Measurements from ENCODE around the gene AEBP1. TPM values are rescaled to one million over a fixed set of nuclear protein-coding genes. Genes with fewer than 3 reads are reported as not detected.
A peak's percentile ranks its signal among the peaks of the same experiment; 100 is the strongest.

AEBP1 gene
- total RNA-seq, 2 donors from 2014 or later = 84.4 to 193 TPM

GRCh38 chr7:44066111-44066460, 38.1 kb upstream of the AEBP1 start:
- no peak overlapping the region for H3K4me3 ChIP-seq
- DNase-seq (ENCODE audit: low spot score) = no peak
- peak overlapping the region; percentile 86 to 89 for H3K27ac ChIP-seq

GRCh38 chr7:44066494-44067063, 37.6 kb upstream of the AEBP1 start:
- TF ChIP-seq, protein P1, sequence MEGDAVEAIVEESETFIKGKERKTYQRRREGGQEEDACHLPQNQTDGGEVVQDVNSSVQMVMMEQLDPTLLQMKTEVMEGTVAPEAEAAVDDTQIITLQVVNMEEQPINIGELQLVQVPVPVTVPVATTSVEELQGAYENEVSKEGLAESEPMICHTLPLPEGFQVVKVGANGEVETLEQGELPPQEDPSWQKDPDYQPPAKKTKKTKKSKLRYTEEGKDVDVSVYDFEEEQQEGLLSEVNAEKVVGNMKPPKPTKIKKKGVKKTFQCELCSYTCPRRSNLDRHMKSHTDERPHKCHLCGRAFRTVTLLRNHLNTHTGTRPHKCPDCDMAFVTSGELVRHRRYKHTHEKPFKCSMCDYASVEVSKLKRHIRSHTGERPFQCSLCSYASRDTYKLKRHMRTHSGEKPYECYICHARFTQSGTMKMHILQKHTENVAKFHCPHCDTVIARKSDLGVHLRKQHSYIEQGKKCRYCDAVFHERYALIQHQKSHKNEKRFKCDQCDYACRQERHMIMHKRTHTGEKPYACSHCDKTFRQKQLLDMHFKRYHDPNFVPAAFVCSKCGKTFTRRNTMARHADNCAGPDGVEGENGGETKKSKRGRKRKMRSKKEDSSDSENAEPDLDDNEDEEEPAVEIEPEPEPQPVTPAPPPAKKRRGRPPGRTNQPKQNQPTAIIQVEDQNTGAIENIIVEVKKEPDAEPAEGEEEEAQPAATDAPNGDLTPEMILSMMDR (IDR thresholded peaks at IDR 0.05) = no peak
- DNase-seq (ENCODE audit: low spot score) = no peak
- Histone ChIP-seq H3K27me3 (no peaks in the 10 kb centered on the region), H3K4me3 (no peak overlapping the region), H3K27ac (peak overlapping the region; percentile 86 to 89), H3K4me1 (peaks cover 0 to 69% of the 10 kb centered on the region in 2 donors), H3K36me3 (peaks cover 10% of the 10 kb centered on the region), H3K9me3 (no peaks in the 10 kb centered on the region)

More at GRCh38 chr7:44066111-44066460, 38.1 kb upstream of the AEBP1 start:
- H3K27me3 ChIP-seq = no peaks in the 10 kb centered on the region
- TF ChIP-seq, protein P1 (IDR thresholded peaks at IDR 0.05) = no peak
- no peaks in the 10 kb centered on the region for H3K9me3 ChIP-seq
- H3K4me1 ChIP-seq = peaks cover 0 to 69% of the 10 kb centered on the region in 2 donors
- H3K36me3 ChIP-seq = peaks cover 15% of the 10 kb centered on the region

DNA sequence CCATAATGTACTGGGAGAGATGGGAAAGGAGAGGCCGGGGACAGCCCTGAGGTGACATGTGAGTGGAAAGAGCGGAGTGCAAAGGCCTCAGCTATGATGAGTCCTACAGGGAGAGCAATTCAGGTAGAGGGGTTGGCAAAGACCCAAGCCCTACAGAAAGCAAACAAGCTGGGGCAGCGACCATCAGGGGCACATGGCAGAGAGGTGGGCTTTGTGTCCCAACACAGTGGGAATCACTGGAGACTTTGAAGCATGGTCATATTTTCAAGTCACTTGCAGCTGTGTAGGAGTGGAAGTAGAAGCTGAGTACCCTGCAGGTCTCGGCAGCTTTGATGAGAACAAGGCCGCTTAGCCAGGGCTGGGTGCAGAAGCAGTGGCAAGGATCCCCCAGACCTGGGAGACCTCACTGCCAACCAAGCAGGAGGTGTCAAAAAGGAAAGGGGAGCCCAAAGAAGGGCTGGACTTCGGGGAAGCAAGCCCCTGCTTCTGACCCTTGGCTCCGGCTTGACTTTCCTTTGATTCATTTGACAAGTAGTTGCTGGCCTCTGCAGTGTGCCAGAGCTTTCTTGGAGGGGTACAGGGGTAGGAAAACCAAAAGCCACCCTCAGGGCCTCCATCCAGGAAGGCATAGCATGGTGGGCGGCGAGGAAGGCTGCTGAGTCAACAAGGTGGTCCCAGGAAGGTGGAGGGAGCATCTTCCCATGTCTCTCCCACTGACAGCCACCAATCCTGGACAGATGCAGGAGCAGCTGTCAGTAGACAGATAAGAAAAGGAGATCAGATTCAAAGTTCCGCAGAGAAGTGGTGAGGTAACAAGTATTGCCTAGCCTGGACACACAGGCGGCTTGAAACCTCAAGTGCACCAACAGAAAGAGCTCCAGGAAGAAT, 36.8 kb upstream of the AEBP1 start:
- TF ChIP-seq, protein P1 (IDR thresholded peaks at IDR 0.05) = no peak
- Histone ChIP-seq H3K4me1 (peaks cover 0 to 69% of the 10 kb centered on the region in 2 donors), H3K27me3 (no peaks in the 10 kb centered on the region), H3K36me3 (peaks cover 5% of the 10 kb centered on the region), H3K9me3 (no peaks in the 10 kb centered on the region), H3K4me3 (no peak overlapping the region), H3K27ac (peak overlapping the region; percentile 31 to 89)
- DNase-seq (ENCODE audit: low spot score) = no peak

- TF ChIP-seq, protein P1 (IDR thresholded peaks at IDR 0.05) = no peak
- DNase-seq (ENCODE audit: low spot score) = no peak
- Histone ChIP-seq H3K9me3 (no peaks in the 10 kb centered on the region), H3K36me3 (peaks cover 6% of the 10 kb centered on the region), H3K4me1 (peaks cover 0 to 69% of the 10 kb centered on the region in 2 donors), H3K27ac (peak overlapping the region in 1 of 2 donors; percentile 89), H3K27me3 (no peaks in the 10 kb centered on the region), H3K4me3 (no peak overlapping the region)
These were observed 36.1 kb upstream of the AEBP1 start for GRCh38 chr7:44068054-44068453.

DNA sequence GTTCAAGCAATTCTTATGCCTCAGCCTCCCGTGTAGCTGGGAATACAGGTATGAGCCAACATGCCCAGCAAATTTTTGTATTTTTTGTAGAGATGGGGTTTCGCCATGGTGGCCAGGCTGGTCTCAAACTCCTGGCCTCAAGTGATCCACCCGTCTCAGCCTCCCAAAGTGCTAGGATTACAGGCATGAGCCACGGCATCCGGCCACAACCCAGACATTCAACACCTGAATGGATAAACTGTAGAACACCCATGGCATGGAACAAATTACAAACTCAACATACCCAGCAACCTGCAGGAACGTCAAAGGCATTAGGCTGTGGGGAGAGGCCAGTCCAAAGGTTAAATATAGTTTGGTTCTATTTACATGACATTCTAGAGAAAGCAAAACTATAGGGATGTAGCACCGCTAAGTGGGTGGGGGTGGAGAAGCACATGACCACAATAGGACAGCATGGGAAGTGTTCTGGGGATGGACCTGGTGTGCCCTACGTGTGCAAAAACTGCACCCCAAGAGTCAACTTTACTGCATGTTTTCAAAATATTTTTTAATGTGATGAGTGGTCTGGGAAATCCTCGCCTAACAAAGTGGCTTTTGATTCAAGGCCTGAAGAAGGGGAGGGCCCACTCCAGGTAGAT, 32.3 kb upstream of the AEBP1 start:
- Histone ChIP-seq H3K27me3 (no peaks in the 10 kb centered on the region), H3K27ac (peak overlapping the region; percentile 92 to 93), H3K9me3 (no peaks in the 10 kb centered on the region), H3K36me3 (peaks cover 33% of the 10 kb centered on the region), H3K4me1 (peaks cover 0 to 68% of the 10 kb centered on the region in 2 donors), H3K4me3 (no peak overlapping the region)
- no peak for DNase-seq (ENCODE audit: low spot score)
- TF ChIP-seq, protein P1 (IDR thresholded peaks at IDR 0.05) = no peak

Data from right atrium auricular region (tissue), 2 donors.